MCF 10A (cell line): Measurements from ENCODE around the gene ARRDC1. TPM values are rescaled to one million over a fixed set of nuclear protein-coding genes. Genes with fewer than 3 reads are reported as not detected.

Source experiments
- BruUV-seq: library from RNA; stranded (reverse); fragments of 400-500 nt; replicated peaks from 2 replicates; lab custom pipeline; 2021; lab: Mats Ljungman, UMichigan
- CTCF ChIA-PET: fragments of 300-600 bp; sonication (Branson Sonifier 250); formaldehyde crosslinking; extraction: SDS; loops from one replicate; lab custom pipeline; 2021; ENCODE audit warnings: antibody characterized with exemption, inconsistent platforms; lab: Yijun Ruan, JAX
- POLR2A ChIA-PET: fragments of 300-600, 350-650 bp; sonication (Branson Sonifier 250); formaldehyde crosslinking; extraction: SDS; loops from one replicate; lab custom pipeline; 2020; ENCODE audit warnings: antibody characterized with exemption, inconsistent platforms; lab: Yijun Ruan, JAX
- DNase-seq: peaks from one replicate; pipeline ENCODE4 v3.0.0-alpha.2; 2018; ENCODE audit not compliant: unreplicated experiment
- H3K27ac Mint-ChIP-seq: one replicate; pipeline ENCODE4 v1.8.0; 2022; ENCODE audit warnings: mild to moderate bottlenecking, low read depth, mixed read lengths; ENCODE audit not compliant: unreplicated experiment
- H3K27me3 Mint-ChIP-seq: one replicate; pipeline ENCODE4 v1.8.0; 2022; ENCODE audit warnings: mixed read lengths; ENCODE audit not compliant: insufficient read depth, unreplicated experiment
- H3K36me3 Mint-ChIP-seq: one replicate; pipeline ENCODE4 v1.8.0; 2022; ENCODE audit warnings: mild to moderate bottlenecking, moderate library complexity, mixed read lengths; ENCODE audit not compliant: insufficient read depth, unreplicated experiment
- H3K4me1 Mint-ChIP-seq: one replicate; pipeline ENCODE4 v1.8.0; 2022; ENCODE audit warnings: mixed read lengths; ENCODE audit not compliant: insufficient read depth, unreplicated experiment
- H3K4me3 Mint-ChIP-seq: one replicate; pipeline ENCODE4 v1.8.0; 2022; ENCODE audit warnings: mild to moderate bottlenecking, moderate library complexity, mixed read lengths; ENCODE audit not compliant: unreplicated experiment
- H3K9me3 Mint-ChIP-seq: one replicate; pipeline ENCODE4 v1.8.0; 2022; ENCODE audit warnings: mixed read lengths; ENCODE audit not compliant: unreplicated experiment
- intact Hi-C: fragments of 100-400 bp; cut with micrococcal nuclease; formaldehyde crosslinking; loops from 2 replicates; pipeline ENCODE4 v1.14.1; 2022
- total RNA-seq: library from RNA; stranded (reverse); gene quantifications from 2 replicates; pipeline ENCODE4 v1.2.3, GENCODE V29; 2022
- TF ChIP-seq, protein P1 (sequence below): fragments of 200-600 bp; IDR thresholded peaks from one replicate; pipeline ENCODE4 v1.8.0; 2022; ENCODE audit warnings: antibody characterized with exemption, mild to moderate bottlenecking; ENCODE audit not compliant: unreplicated experiment

ARRDC1 gene
- total RNA-seq, 1 experiment from 2014 or later: 125 TPM

DNA sequence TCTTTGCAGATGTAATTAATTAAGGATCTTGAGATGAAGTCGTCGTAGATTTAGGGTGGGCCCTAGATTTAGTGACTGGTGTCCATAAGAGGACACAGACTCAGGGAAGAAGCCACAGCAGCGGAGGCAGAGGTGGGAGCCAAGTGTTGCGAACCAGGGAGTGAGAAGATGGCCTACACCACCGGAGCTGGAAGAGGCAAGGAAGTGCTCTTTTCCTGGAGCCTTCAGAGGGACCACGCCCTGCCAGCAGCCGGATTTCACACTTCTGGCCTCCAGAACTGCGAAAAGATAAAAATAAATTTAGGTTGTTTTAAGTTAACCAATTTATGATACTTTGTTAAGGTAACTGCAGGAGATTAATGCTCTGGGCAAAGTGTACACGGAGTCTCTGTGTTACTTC, 44.1 kb downstream of the ARRDC1 start:
- DNase-seq: no peak
- Mint-ChIP-seq H3K9me3 (no peaks in the 10 kb centered on the region), H3K27ac (no peak overlapping the region), H3K36me3 (peaks cover 51% of the 10 kb centered on the region), H3K4me1 (no peaks in the 10 kb centered on the region), H3K27me3 (no peaks in the 10 kb centered on the region), H3K4me3 (no peak overlapping the region)
- POLR2A ChIA-PET: no interaction called here
- TF ChIP-seq, protein P1, sequence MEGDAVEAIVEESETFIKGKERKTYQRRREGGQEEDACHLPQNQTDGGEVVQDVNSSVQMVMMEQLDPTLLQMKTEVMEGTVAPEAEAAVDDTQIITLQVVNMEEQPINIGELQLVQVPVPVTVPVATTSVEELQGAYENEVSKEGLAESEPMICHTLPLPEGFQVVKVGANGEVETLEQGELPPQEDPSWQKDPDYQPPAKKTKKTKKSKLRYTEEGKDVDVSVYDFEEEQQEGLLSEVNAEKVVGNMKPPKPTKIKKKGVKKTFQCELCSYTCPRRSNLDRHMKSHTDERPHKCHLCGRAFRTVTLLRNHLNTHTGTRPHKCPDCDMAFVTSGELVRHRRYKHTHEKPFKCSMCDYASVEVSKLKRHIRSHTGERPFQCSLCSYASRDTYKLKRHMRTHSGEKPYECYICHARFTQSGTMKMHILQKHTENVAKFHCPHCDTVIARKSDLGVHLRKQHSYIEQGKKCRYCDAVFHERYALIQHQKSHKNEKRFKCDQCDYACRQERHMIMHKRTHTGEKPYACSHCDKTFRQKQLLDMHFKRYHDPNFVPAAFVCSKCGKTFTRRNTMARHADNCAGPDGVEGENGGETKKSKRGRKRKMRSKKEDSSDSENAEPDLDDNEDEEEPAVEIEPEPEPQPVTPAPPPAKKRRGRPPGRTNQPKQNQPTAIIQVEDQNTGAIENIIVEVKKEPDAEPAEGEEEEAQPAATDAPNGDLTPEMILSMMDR: no peak
- CTCF ChIA-PET: interaction anchor here (1.1 kb wide), 1 partner anchor 23 kb away, joined by 3 read pairs; no protein-coding TSS in a partner anchor
- no TSS peak for BruUV-seq
- intact Hi-C loops: no loop called here

DNA sequence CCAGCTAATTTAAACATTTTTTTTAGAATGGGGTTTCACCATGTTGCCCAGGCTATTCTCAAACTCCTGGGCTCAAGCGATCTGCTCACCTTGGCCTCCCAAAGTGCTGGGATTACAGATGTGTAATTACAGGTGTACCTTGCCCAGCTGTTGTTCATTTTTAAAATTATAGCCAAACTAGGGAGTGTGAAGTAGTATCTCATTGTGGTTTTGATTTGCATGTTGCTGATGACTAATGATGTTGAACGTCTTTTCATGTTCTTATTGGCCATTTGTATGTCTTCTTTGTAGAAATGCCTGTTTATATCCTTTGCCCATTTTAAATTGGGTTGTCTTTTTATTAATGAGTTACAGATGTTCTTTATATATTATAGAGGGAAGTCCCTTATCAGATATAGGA, 44.8 kb downstream of the ARRDC1 start:
- Mint-ChIP-seq H3K36me3 (peaks cover 51% of the 10 kb centered on the region), H3K4me1 (no peaks in the 10 kb centered on the region), H3K27ac (no peak overlapping the region), H3K4me3 (no peak overlapping the region), H3K9me3 (no peaks in the 10 kb centered on the region), H3K27me3 (no peaks in the 10 kb centered on the region)
- BruUV-seq: no TSS peak
- TF ChIP-seq, protein P1: no peak
- CTCF ChIA-PET: no interaction called here
- intact Hi-C loops: no loop called here
- POLR2A ChIA-PET: interaction anchor here (0.6 kb wide), 1 partner anchor 231 kb away, joined by 3 read pairs; no protein-coding TSS in a partner anchor
- DNase-seq: no peak

DNA sequence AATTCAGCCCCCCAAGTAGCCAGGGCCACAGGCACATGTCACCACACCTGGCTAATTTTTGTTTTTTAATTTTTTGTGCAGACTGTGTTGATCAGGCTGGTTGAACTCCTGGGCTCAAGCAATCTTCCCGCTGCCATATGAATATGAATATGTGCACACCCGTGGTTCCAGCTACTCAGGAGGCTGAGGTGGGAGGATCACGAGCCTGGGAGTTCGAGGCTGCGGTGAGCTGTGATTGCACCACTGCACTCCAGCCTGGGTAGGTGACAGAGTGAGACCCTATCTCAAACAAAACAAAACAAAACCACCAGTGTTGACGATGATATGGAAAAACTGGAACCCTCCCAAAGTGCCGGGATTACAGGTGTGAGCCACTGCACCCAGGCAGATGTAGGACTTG, 45.3 kb downstream of the ARRDC1 start:
- H3K36me3 Mint-ChIP-seq: peaks cover 51% of the 10 kb centered on the region
- H3K9me3 Mint-ChIP-seq: no peaks in the 10 kb centered on the region
- ChIA-PET CTCF (interaction anchor here (1.0 kb wide), 1 partner anchor 22 kb away, joined by 4 read pairs; no protein-coding TSS in a partner anchor), POLR2A (no interaction called here)
- no peaks in the 10 kb centered on the region for H3K4me1 Mint-ChIP-seq
- H3K27ac Mint-ChIP-seq: no peak overlapping the region
- intact Hi-C loops: no loop called here
- DNase-seq: no peak
- H3K27me3 Mint-ChIP-seq: no peaks in the 10 kb centered on the region
- TF ChIP-seq, protein P1: no peak
- H3K4me3 Mint-ChIP-seq: no peak overlapping the region
- BruUV-seq: no TSS peak

DNA sequence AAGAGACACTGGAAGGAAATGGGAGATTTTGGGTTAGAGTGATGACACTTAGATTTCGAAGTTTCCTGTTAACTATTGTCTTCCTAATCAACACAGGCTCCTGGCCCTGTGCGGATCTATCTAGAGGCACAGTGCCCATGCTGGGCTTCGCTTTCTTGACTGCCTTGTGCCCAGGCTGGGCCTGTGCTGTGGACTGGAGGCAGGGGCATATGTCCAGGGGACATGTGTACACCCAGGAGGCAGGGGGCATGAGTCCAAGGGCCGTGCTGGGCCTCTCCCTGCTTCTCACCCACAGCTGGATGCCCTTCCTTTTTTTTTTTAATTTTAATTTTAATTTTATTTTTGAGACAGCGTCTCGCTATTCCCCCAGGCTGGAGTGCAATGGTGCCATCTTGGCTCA, 50.9 kb downstream of the ARRDC1 start:
- no peak for DNase-seq
- peaks cover 26% of the 10 kb centered on the region for H3K36me3 Mint-ChIP-seq
- TF ChIP-seq, protein P1: no peak
- intact Hi-C loops: no loop called here
- no peak overlapping the region for H3K4me3 Mint-ChIP-seq
- H3K4me1 Mint-ChIP-seq: no peaks in the 10 kb centered on the region
- no peak overlapping the region for H3K27ac Mint-ChIP-seq
- H3K27me3 Mint-ChIP-seq: no peaks in the 10 kb centered on the region
- no TSS peak for BruUV-seq
- CTCF ChIA-PET: no interaction called here
- H3K9me3 Mint-ChIP-seq: no peaks in the 10 kb centered on the region
- POLR2A ChIA-PET: interaction anchor here (0.7 kb wide), 1 partner anchor 26 kb away, joined by 3 read pairs; no protein-coding TSS in a partner anchor
